GM23248 (cell line): ENCODE data around the gene CAMTA1.

Experiments
- EZH2 ChIP-seq: fragments of 200-600 bp; sonication (generic); IDR thresholded peaks from 2 replicates; pipeline ENCODE4 v1.6.1; 2018; ENCODE audit warnings: antibody characterized with exemption, mild to moderate bottlenecking; ENCODE audit not compliant: insufficient read depth, poor library complexity, severe bottlenecking
- EZH2phosphoT487 ChIP-seq: fragments of 200-600 bp; sonication (generic); IDR thresholded peaks from 2 replicates; pipeline ENCODE4 v1.6.1; 2018; ENCODE audit warnings: antibody characterized with exemption, moderate library complexity, mild to moderate bottlenecking, low read depth; ENCODE audit not compliant: insufficient read depth

DNA sequence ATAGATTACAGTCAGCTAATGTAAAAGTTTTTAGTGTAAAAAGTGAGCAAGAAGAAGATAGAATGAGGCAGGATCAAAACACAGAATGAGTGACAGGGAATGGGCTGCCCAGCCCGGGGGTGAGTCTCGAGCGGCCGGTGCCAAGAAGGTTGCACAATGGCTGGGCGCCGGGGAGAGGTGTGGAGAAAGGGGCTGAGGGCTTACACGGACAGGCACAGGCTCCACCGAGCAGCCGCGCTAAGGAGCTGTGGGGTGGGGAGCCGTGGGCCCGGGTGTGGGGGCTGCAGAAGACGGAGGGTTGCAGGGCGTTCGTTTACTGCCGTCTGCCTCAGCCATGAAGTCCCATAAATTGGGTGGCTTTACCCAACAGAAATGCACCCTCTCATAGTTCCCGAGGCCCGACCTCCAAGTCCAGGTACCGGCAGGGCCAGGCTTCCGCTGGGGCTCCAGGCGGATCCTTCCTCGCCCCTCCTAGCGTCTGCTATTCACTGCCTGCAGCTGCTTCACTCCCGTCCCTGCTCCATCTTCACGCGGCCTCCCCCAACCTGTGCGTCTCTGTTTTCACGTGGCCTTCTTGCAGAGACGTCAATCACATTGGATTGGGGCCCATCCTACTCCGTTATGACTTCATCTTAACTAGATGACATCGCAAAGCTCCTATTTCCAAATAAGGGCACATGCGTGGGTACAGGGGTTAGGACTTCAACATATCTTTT lies 277.2 kb downstream of the CAMTA1 start:
- TF ChIP-seq EZH2 (no peak), EZH2phosphoT487 (no peak)
